Measurements from ENCODE around the gene CABLES2.

DNA sequence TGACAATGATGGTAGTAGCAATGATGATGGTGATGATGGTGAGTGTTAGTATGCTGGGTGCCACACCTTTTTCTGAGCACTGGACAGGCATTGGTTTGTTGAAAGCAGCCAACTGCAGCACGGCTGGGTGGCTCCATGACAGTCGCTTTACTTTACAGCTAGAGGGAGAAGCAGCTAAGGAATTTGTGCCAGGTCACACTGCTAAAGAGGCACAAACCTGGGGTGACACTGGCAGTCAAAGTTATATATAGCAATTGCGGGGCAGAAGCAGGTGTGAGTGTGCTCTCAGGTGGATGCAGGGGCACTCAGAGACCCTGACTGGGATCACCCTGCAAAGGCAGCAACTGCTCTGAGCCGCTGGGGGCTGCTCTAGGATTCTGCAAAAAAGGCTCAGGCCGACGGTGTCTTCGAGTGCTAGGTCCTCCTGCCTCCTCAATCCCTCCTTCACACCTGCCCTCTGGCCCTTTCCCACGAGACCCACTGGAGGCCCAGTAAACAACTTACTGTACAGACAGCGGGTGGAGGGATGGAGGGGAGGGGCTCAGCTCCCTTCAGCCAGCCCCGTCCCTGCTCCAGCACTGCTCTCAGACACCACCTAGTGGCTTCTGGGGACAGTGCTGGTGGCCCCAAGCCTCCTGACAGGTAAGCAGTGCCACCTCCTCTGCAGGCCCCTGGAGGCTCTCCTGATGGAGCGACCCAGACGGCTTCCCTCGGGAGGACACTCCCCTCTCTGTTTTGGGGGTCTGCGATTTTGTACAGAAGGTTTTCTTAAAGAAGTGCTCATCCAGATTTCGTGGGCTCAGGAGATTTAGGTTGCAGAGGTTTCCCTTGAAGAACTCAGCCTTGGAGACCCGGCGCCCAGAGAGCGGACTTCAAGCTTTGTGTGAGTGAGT is 24.5 kb downstream of the CABLES2 start:
- TF ChIP-seq, protein P1, sequence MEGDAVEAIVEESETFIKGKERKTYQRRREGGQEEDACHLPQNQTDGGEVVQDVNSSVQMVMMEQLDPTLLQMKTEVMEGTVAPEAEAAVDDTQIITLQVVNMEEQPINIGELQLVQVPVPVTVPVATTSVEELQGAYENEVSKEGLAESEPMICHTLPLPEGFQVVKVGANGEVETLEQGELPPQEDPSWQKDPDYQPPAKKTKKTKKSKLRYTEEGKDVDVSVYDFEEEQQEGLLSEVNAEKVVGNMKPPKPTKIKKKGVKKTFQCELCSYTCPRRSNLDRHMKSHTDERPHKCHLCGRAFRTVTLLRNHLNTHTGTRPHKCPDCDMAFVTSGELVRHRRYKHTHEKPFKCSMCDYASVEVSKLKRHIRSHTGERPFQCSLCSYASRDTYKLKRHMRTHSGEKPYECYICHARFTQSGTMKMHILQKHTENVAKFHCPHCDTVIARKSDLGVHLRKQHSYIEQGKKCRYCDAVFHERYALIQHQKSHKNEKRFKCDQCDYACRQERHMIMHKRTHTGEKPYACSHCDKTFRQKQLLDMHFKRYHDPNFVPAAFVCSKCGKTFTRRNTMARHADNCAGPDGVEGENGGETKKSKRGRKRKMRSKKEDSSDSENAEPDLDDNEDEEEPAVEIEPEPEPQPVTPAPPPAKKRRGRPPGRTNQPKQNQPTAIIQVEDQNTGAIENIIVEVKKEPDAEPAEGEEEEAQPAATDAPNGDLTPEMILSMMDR (conservative IDR thresholded peaks at IDR 0.05; ENCODE audit: low read length): peak; percentile 94
- TF ChIP-seq EZH2phosphoT487 (IDR thresholded peaks at IDR 0.05; ENCODE audit: borderline replicate concordance, low read depth, low read length): no peak

Measured in OCI-LY7 (cell line).